ENCODE data around the gene TGFB3.

Gene TGFB3

GRCh38 chr14:75987201-75987970 lies 5.6 kb upstream of the TGFB3 start:
- DNase-seq (ENCODE audit: low read depth in 2 of 2) = no peak

- no peak for DNase-seq (ENCODE audit: low read depth in 2 of 2)
Observed at GRCh38 chr14:75986439-75986765, 4.6 kb upstream of the TGFB3 start.

- peak; percentile 79 to 80 for DNase-seq (ENCODE audit: low read depth in 2 of 2)
Observed at GRCh38 chr14:75985618-75986438, 4.0 kb upstream of the TGFB3 start, which contains the start of gene IFT43. Gene IFT43, plus strand, starts transcription at chr14:75985763. Its CDS starts 24 bp downstream, at chr14:75985787.

GRCh38 chr14:75984674-75985073 lies 2.9 kb upstream of the TGFB3 start:
- no peak for DNase-seq (ENCODE audit: low read depth in 2 of 2)

- no peak for DNase-seq (ENCODE audit: low read depth in 2 of 2)
Observed at GRCh38 chr14:75983019-75983358, 1.2 kb upstream of the TGFB3 start.

GRCh38 chr14:75982266-75983018 lies 647 bp upstream of the TGFB3 start:
- DNase-seq (ENCODE audit: low read depth in 2 of 2) = peak; percentile 53 to 65

- DNase-seq (ENCODE audit: low read depth in 2 of 2) = no peak
Observed at GRCh38 chr14:75980856-75981255, 939 bp downstream of the TGFB3 start.

- DNase-seq (ENCODE audit: low read depth in 2 of 2) = no peak
Observed at GRCh38 chr14:75979648-75980565, 1.9 kb downstream of the TGFB3 start.

- no peak for DNase-seq (ENCODE audit: low read depth in 2 of 2)
Observed at GRCh38 chr14:75979071-75979571, 2.7 kb downstream of the TGFB3 start.

- DNase-seq (ENCODE audit: low read depth in 2 of 2) = no peak
Observed at GRCh38 chr14:75978249-75978731, 3.5 kb downstream of the TGFB3 start.

- DNase-seq (ENCODE audit: low read depth in 2 of 2) = no peak
Observed at GRCh38 chr14:75977582-75977943, 4.2 kb downstream of the TGFB3 start.

GRCh38 chr14:75976826-75977581 lies 4.8 kb downstream of the TGFB3 start:
- DNase-seq (ENCODE audit: low read depth in 2 of 2) = no peak

GRCh38 chr14:75972801-75973421 lies 8.9 kb downstream of the TGFB3 start:
- DNase-seq (ENCODE audit: low read depth in 2 of 2) = no peak

- no peak for DNase-seq (ENCODE audit: low read depth in 2 of 2)
Observed at GRCh38 chr14:75971509-75971908, 10.3 kb downstream of the TGFB3 start.

- no peak for DNase-seq (ENCODE audit: low read depth in 2 of 2)
Observed at GRCh38 chr14:75970989-75971388, 10.8 kb downstream of the TGFB3 start.

GRCh38 chr14:75969891-75970290 lies 11.9 kb downstream of the TGFB3 start:
- DNase-seq (ENCODE audit: low read depth in 2 of 2) = no peak

GRCh38 chr14:75969126-75969525 lies 12.7 kb downstream of the TGFB3 start:
- no peak for DNase-seq (ENCODE audit: low read depth in 2 of 2)

- no peak for DNase-seq (ENCODE audit: low read depth in 2 of 2)
Observed at GRCh38 chr14:75968456-75968855, 13.3 kb downstream of the TGFB3 start.

GRCh38 chr14:75967866-75968265 lies 13.9 kb downstream of the TGFB3 start:
- DNase-seq (ENCODE audit: low read depth in 2 of 2) = no peak

GRCh38 chr14:75961662-75962061 lies 20.1 kb downstream of the TGFB3 start:
- DNase-seq (ENCODE audit: low read depth in 2 of 2) = no peak
